Progenitor cell of endocrine pancreas (in vitro differentiated cells): Measurements from ENCODE around the gene FHL1. TPM values are rescaled to one million over a fixed set of nuclear protein-coding genes. Genes with fewer than 3 reads are reported as not detected.
"Not testable (repeated sequence)": the region's sequence is repeated elsewhere in the genome, so short reads cannot be mapped to it uniquely, and the experiment has no call there.

ENCODE experiments used
- DNase-seq: peaks from one replicate; pipeline ENCODE4 v3.0.0; 2021; ENCODE audit warnings: low spot score; ENCODE audit not compliant: unreplicated experiment
- H3K27ac Mint-ChIP-seq: 2 replicates; pipeline ENCODE4 v1.8.0; 2021; ENCODE audit warnings: mild to moderate bottlenecking, moderate library complexity, mixed read lengths
- H3K27me3 Mint-ChIP-seq: 2 replicates; pipeline ENCODE4 v1.8.0; 2021; ENCODE audit warnings: mixed read lengths
- H3K36me3 Mint-ChIP-seq: 2 replicates; pipeline ENCODE4 v1.8.0; 2022; ENCODE audit warnings: mixed read lengths; ENCODE audit not compliant: insufficient read depth
- H3K4me1 Mint-ChIP-seq: 2 replicates; pipeline ENCODE4 v1.8.0; 2021; ENCODE audit warnings: low read depth, mixed read lengths
- H3K4me3 Mint-ChIP-seq: 2 replicates; pipeline ENCODE4 v1.8.0; 2021; ENCODE audit warnings: low read depth, mild to moderate bottlenecking, moderate library complexity, mixed read lengths
- H3K9me3 Mint-ChIP-seq: 2 replicates; pipeline ENCODE4 v1.8.0; 2021; ENCODE audit warnings: low read depth, mixed read lengths
- total RNA-seq: library from RNA; stranded (reverse); gene quantifications from 2 replicates; pipeline ENCODE4 v1.2.1, GENCODE V29; 2021
- TF ChIP-seq, protein P1 (sequence below): fragments of 200-600 bp; sonication (generic); IDR thresholded peaks from one replicate; pipeline ENCODE4 v1.5.0; 2021; ENCODE audit warnings: antibody characterized with exemption, mild to moderate bottlenecking; ENCODE audit not compliant: unreplicated experiment

FHL1 gene
- total RNA-seq, 1 donor from 2014 or later: 3.0 TPM

- peaks cover 3% of the 10 kb centered on the region for H3K9me3 Mint-ChIP-seq
- TF ChIP-seq, protein P1, sequence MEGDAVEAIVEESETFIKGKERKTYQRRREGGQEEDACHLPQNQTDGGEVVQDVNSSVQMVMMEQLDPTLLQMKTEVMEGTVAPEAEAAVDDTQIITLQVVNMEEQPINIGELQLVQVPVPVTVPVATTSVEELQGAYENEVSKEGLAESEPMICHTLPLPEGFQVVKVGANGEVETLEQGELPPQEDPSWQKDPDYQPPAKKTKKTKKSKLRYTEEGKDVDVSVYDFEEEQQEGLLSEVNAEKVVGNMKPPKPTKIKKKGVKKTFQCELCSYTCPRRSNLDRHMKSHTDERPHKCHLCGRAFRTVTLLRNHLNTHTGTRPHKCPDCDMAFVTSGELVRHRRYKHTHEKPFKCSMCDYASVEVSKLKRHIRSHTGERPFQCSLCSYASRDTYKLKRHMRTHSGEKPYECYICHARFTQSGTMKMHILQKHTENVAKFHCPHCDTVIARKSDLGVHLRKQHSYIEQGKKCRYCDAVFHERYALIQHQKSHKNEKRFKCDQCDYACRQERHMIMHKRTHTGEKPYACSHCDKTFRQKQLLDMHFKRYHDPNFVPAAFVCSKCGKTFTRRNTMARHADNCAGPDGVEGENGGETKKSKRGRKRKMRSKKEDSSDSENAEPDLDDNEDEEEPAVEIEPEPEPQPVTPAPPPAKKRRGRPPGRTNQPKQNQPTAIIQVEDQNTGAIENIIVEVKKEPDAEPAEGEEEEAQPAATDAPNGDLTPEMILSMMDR: no peak
- no peak for DNase-seq
- no peaks in the 10 kb centered on the region for H3K4me1 Mint-ChIP-seq
- H3K36me3 Mint-ChIP-seq: peaks cover 2% of the 10 kb centered on the region
- no peak overlapping the region for H3K27ac Mint-ChIP-seq
- no peak overlapping the region for H3K4me3 Mint-ChIP-seq
- H3K27me3 Mint-ChIP-seq: no peaks in the 10 kb centered on the region
These were observed 89.7 kb downstream of the FHL1 start for GRCh38 chrX:136237074-136237473.

- not testable (repeated sequence) for H3K4me1 Mint-ChIP-seq, H3K27me3 Mint-ChIP-seq, DNase-seq, H3K9me3 Mint-ChIP-seq, H3K36me3 Mint-ChIP-seq, H3K4me3 Mint-ChIP-seq, H3K27ac Mint-ChIP-seq
These were observed 90.5 kb downstream of the FHL1 start for GRCh38 chrX:136237849-136238248.

DNA sequence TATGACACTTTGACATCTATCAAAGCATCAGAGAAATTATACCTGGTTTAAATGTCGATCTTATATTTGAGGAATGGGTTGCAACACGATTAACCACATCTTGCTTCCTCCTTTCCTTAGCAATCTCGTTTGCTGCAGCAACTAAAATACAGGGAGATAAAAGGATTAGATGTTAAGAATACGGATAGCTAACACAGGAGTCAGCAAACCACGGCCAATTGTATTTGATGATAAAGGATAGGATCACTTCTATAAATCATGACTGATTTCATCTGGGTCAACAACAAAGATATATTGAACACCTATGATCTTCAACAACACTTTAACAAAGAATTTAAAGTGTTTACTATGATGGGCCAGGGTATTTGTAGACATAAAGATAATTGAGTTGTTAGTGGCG is 98.9 kb downstream of the FHL1 start:
- Mint-ChIP-seq H3K27ac (no peak overlapping the region), H3K36me3 (peaks cover 1% of the 10 kb centered on the region), H3K4me3 (no peak overlapping the region), H3K4me1 (no peaks in the 10 kb centered on the region), H3K27me3 (peaks cover 9% of the 10 kb centered on the region), H3K9me3 (peaks cover 11% of the 10 kb centered on the region)
- DNase-seq: no peak
- TF ChIP-seq, protein P1: no peak

DNA sequence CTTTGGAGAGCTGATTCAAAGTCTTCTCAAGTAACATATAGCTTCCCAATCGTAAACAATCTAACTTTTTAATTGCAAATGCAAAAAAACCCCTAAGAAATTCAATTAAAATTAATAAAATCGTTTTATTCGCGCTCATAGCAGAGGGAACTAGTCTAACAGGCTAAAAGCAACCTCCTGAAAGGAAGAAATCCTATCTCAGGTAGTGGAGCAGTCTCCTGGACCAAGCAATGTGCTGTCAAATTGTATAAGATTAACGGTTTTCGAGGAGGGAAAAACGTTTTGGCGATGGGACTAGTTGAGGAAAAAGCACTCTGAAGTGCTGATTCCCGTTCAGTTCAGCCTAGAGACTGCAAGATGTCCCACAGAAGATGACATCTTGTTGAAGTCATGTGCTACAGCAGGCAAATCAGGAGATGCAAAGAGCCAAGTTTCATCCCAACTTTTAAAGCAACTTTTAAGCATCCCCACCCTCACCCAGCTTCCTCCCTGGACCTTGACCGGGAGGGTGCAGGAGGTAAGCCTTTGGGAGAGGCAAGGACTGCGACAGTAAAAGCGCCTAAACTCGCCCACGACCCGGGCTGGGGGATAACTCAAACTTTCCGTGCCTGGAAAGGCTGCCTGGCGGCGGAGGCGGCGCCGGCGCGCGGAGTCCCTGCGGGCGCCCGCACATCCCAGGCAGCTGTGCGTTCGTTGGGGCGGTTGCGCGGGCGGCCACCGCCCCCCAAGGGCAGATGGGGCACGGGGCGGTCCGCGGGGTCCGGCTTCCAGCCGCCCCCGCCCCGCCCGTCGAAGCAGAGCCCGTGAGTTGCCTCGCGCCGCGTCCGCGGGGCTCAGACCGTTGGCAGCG is 103.1 kb downstream of the FHL1 start:
- peak overlapping the region; percentile 72 for H3K4me3 Mint-ChIP-seq
- H3K27me3 Mint-ChIP-seq: peaks cover 9% of the 10 kb centered on the region
- TF ChIP-seq, protein P1: no peak
- H3K27ac Mint-ChIP-seq: no peak overlapping the region
- no peak for DNase-seq
- no peaks in the 10 kb centered on the region for H3K4me1 Mint-ChIP-seq
- H3K9me3 Mint-ChIP-seq: no peaks in the 10 kb centered on the region
- no peaks in the 10 kb centered on the region for H3K36me3 Mint-ChIP-seq

GRCh38 chrX:136251041-136251991 is 104.0 kb downstream of the FHL1 start, which contains the start of gene MAP7D3:
Gene MAP7D3 (minus strand): TSS chrX:136251400. CDS start chrX:136251358, 42 bp downstream.
- DNase-seq: peak; percentile 25
- Mint-ChIP-seq H3K9me3 (no peaks in the 10 kb centered on the region), H3K27ac (peak within 1 kb of the TSS; percentile 38), H3K4me3 (peak within 1 kb of the TSS; percentile 75), H3K27me3 (peaks cover 13% of the 10 kb centered on the region), H3K36me3 (no peaks in the 10 kb centered on the region), H3K4me1 (no peaks in the 10 kb centered on the region)
- TF ChIP-seq, protein P1: no peak
